Measurements from ENCODE around the gene SMARCD2.

- TF ChIP-seq CTCF (IDR thresholded peaks at IDR 0.05) = no peak
- TF ChIP-seq POLR2AphosphoS5 (IDR thresholded peaks at IDR 0.05) = no peak
These were observed 14.7 kb downstream of the SMARCD2 start for GRCh38 chr17:63827801-63828221.

Data from suprapubic skin (tissue), 3 donors.